SKM-1 (cell line): ENCODE data around the gene KPNA5.
"Not testable (repeated sequence)": the region's sequence is repeated elsewhere in the genome, so short reads cannot be mapped to it uniquely, and the experiment has no call there.

Experiments used
- DNase-seq: peaks from one replicate; lab custom pipeline; 2025; ENCODE audit not compliant: unreplicated experiment; lab: John Stamatoyannopoulos, UW

The KPNA5 gene

DNA sequence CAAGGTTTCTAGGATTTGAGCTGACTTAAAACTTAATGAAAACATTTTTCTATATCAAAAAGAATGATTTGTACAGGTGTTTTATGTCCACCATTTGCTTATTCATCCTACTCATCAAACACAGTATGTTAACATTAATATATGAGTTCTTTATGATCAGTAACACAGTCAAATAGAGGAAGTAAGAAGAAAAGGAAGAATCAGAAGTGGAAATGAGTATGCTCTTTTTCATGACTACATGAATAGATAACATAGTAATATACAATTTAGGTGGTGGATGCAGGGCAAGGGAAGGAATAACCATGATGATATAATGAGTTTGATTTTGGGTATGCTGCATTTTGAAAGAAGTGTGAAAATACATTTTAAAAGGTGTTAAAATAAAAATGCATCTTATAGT is 16.5 kb downstream of the KPNA5 start:
- DNase-seq = no peak

DNA sequence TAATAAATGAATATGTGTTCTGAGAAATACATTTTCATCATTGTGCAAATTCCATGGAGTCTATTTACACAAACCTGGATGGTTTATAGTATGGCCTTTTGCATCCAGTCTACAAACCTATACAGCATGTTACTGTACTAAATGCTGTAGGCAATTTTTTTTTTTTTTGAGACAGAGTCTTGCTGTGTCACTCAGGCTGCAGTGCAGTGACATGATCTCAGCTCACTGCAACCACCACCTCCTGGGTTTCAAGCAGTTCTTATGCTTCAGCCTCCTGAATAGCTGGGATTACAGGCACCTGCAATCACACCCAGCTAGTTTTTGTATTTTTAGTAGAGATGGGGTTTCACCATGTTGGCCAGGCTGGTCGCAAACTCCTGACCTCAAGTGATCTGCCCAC is 22.9 kb downstream of the KPNA5 start:
- not testable (repeated sequence) for DNase-seq

DNA sequence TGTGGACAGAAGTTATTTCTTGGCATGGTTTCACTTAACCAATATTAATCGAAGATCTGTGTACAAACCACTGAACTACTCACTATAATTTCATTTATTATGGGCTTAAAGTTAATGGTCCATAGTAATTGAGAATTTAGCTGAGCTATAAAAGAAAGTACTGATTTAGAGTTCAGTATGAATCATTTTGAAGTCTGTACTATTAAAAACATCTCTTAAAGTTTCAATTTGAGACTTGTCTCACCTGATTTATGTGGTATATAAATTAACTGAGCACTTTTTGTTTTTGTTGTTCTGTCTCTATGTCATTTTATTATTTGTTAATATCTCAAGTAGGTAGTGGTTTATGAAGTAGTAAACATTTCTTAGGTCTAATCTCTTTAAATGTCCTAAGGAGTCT is 24.9 kb downstream of the KPNA5 start:
- DNase-seq = no peak

DNA sequence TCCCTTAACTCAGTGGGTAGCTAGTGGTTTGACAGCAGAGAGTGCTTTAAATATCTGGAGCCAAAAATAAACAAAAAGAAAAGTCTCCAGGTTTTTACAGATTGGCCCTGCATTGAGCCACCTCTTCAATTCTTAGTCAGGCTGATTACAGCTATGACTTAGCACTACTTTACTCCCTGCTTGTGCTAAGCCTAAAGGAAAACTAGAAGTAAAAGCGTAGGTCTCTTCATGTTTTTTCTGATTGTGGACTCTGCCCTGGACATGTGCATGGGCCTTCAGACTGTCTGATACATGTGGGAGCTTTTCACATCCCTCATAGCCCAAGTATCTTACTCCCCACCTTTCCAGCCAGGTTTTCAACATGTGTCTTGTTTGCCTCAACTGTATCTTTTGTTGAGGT is 33.3 kb downstream of the KPNA5 start:
- DNase-seq = no peak

DNA sequence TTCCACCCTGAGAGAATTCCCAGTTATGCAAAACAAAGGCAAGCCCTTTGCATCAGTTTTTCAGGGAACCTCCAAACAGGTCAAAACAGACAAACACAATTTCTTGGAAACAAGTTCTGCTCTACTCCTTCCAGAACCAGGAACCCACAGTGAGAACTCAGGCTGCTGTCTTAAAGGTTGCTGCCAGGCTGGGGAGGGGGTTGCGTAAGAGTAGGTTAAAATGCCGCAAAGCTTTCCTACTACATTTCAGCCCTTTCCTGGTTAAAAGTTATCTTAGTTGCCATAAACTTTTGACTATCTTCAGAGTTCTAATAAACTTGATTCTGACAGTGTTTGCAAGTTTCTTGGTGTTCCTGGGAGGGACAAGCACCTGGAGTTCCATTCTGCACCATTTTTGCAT is 33.8 kb downstream of the KPNA5 start:
- peak; percentile 39 for DNase-seq

DNA sequence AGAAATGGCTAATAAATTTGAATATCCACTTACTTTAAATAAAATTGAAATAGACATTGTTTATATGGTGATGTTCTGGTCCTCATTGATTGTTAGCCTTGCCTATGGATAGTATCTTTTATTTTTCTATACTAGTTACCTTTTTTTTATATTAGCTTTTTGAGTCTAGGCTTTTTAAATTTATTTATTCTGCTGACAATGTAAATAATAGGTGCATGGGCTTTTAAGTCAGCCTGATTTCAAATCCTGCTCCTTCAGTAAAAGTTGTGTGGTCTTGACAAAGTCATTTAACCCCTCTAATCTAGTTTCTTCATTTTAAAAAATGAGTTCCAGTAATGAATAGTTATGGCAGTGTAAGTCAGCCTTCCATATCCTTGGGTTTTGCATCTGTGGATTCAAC is 45.9 kb downstream of the KPNA5 start:
- no peak for DNase-seq

DNA sequence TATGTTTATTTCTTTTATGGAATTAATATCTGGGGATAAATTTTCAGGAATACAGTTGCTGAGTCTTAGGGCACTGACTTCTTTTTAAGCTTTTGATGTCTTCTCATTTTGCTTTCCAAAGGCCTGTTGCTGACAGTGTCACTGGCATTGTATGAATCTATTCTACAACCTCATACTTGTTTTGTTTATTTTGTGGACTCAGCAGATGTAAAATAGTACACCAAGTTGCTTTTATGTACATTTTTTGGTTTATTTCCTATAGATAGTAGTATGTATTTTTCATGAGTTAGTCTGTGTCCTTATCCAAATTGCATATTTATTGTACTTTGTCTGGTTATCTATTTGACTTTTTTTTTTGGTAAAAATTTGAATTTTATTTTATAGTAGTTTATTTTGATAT is 49.5 kb downstream of the KPNA5 start:
- DNase-seq = no peak

DNA sequence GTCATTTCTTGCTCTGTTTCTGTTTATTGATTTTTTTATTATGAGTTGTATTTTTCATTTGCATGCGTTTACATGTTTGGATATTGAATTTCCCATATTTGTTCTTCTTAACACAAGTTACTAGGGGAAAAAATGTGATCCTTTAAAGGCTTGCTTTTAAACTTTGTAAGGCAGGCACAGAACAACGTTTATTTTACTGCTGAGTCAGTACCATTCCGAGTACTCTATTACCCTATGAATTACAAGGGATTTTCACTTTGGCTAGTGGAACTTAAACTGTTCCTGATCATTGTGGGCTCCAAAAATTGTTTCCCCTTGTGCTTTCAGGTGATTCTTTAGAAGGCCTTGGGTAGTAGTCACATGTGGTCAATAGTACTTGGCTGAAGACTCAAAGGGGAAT is 56.0 kb downstream of the KPNA5 start:
- no peak for DNase-seq

DNA sequence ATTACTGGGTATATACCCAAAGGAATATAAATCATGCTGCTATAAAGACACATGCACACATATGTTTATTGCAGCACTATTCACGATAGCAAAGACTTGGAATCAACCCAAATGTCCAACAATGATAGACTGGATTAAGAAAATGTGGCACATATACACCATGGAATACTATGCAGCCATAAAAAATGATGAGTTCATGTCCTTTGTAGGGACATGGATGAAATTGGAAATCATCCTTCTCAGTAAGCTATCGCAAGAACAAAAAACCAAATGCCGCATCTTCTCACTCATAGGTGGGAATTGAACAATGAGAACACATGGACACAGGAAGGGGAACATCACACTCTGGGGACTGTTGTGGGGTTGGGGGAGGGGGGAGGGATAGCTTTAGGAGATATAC is 59.5 kb downstream of the KPNA5 start:
- not testable (repeated sequence) for DNase-seq

DNA sequence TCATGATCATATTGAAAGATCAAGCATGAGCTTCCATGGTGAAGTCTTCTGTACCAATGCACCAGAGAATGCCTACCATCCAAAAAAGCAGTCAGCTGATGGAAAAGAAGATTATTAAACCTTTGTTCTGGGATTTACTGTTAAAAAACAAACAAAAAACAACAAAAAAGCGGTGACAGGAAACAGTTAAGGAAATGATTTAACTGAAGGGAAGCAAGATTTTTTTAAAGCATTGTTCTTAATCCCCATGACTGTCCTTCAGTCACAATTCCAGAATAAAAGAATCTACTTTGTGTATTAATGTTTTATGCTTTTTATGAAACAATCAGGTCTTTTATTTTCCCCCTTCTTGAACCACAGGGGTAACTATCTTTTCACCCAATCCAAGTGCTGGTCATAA is 60.6 kb downstream of the KPNA5 start:
- no peak for DNase-seq

DNA sequence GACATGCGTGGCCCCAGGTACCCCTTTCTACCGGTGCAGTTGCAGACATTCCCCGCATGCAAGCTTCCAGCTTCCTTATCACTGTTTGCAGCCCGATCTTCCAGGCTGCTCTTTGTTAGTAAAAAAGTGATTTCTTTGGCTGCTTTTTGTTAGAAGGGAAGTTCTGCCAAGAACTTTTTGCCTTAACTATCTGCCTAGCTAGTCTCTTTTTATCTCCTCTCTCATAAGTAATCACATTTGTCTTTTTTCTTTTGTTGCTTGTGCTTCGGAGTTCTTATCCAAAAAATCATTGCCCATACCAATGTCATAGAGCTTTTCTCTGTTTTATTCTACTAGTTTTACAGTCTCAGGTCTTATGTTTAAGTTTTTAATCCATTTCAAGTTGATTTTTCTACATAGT is 64.2 kb downstream of the KPNA5 start:
- no peak for DNase-seq

DNA sequence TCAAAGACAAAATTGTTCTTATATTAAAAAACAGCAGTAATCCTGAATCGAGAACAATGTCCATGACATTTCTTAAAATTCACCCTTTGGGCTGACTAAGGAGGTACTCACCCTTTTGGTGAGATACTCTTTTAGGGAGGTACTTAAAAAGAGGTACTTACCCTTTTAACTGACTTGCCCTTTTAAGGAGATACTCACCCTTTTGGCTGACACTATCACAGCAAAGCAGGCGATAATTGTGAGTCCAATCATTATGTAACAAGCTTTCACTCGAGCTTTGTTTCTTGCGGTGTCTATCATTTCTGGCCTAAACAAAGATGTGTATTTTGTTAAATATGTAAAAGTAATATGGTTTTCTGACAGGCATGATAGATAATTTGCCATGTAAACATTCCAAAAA is 80.8 kb downstream of the KPNA5 start:
- DNase-seq = no peak

DNA sequence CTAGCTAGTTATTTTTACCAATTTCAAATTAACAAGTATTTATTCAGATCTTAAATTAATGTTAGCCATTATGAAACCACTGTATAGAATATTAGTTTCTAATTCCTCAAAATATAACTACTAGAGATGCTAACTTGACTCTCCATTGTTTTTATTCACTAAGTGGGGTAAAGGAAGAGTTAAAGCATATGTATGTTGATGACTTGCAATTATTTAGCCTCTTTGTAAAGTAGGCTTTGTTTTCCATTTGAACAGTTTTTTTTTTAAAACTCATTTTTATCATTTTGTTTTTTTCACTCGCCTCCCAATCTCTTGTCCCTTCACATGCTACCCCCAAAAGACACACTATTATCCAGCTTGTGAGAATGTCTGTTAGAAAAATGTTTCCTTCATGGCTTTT is 81.2 kb downstream of the KPNA5 start:
- DNase-seq = no peak

DNA sequence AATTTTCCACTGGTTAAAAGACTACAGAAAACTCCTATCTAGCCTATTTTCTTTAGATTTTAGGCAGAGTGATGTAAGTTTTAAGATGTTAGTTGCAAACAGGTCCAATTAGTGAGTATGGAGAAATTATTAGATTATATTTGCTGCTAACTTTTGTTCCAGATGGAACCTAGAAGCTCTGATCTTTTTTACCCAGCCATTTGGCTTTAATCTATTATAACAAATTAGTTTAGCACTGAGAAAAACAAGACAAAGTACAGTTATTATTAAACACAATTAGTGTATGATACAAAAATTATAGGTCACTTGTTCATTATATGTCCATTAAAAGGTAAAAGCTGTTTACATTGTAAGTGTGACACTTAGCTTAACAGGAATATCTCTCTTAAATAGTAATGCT is 82.0 kb downstream of the KPNA5 start:
- no peak for DNase-seq

DNA sequence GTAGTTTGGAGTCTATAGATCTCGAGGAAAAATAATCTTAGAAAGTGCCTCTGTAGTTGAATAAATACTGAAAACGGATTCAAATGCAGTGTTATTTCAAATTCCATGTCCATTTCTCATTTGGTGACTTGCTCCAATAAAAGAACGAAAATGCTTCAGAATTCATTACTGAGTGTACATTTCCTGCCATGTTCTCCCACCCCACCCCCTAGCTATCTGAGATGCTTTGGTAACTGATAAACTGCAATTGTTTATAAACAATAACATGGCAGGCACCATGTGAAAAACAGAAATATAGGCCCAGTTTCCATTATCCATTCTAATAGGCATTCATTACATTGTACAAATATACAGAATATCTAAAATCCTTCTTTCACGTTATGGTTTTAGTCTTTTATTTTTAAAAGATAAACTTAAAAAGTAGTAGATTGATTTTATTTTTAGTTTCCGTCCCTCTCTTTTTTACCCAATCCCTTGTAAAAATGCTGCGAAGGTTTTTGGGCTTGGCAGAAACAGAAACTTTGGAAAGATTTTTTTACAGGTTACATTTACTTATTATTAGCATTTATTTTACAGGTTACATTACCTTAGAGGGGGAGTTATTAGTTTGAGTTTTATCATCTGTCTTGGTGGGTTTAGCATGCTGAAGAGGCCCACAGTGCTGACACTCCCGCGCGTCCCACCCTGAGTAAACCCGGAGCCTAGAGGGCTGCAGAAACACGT is 83.1 kb downstream of the KPNA5 start:
- DNase-seq = no peak

DNA sequence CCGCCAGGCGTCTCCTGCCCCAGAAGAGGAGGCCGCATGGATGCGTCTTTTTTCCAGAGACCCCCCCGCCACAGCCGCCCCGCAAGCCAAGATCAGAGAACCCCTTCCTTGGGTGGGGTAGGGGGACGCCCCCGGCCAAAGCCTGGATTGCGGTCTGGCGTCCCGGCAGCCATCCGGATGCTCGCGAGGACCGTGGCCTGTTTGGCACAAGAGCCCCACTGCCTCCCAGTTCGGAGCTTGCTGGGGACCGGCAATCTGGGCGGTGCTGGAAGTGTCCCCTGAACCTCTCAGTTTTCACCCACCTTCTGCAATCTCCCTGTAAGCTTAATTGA is 83.6 kb downstream of the KPNA5 start:
- no peak for DNase-seq

DNA sequence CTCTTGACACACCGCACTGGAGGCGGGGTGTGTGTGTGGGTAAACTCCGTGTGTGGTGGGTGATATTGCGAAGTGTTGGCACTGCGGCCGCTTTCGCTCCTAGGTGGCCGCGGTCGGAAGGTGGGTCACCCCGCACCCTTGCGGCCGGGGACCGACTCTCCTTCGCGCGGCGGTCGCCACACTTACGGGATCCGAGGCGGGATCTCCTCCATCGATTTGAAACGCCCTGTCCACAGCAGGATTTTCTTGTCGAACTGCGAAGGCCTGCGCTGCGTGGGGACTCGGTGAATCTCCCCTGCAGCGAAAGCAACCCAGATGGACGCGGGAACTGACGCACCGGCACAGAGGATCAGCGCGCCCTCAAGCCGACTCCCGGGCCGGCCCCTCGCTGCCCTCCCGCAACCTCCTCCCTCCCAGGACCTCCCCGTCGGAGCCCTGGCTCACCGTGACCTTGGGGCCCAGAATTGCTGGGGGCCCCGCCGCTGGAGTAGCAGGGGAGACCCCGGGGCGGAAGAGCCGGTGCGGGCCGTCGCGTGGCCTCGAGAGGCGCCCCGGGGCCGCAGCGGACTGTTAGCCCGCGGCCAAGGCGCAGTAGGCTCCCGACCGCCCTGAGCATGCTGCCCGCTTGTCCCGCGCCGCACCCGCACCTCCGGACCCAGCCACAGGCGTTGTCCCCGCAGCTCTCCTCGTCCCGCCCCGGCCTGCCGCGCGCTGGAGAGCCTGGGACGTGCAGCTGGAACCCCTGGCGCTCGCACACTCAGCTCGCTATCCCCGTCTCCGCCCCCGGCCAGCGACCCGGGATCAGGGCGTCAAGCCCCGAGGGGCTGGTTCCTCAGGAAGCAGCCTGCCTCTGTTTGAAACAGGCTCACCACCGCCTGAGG is 84.2 kb downstream of the KPNA5 start, which contains the start of gene FAM162B:
Gene FAM162B, minus strand, starts transcription at position 759 of the 881 bp plus-strand sequence. Its CDS starts 143 bp downstream, at position 616.
- no peak for DNase-seq

DNA sequence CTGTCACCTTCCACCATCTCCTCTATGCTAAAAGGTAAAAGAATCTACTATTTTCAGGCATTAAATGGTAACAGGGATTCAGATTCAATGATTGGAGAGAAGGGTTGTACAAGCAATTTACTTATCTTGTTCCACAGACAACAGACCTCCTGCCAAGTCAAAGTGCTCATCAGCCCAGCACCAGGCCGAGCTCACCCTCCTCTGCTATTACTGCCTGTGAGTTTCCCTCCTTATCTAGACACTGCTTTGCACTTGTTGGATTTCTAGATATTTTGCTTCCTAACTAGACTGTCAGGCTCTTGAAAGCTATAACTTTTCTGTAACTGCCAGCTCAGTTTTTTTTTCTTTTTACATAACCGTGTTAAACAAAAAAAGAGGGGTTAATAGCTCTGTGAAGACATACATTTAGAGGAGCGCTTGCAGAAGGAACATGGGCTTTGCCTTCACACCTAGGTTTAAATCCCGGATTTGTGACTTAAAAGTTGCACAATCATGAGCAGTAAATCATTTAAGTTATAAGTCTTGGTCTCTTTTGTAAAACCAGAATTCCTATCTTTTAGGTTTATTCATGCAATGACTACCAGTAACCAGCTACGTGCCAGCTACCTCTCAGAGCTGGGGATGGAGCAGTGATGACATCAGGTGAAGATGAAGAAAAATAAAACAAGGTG is 85.6 kb downstream of the KPNA5 start:
- no peak for DNase-seq

DNA sequence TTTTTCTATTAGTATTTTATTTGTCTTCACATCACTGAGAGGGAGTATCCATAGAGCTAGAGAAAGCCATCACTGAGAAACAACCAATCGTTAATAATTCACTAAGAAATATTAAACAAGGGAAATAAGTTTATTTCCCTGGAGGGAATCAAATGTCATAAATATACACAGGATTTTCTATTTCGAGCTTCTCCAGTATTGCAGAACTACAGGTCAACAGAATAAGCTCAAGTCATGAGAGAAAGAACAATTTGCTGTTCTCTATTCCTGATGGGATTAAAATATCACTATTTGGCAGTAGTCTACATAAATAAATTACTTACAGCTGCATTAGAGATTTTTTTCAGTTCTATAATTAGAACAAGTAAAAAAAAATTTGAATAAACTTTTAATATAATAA is 86.7 kb downstream of the KPNA5 start:
- DNase-seq = no peak

DNA sequence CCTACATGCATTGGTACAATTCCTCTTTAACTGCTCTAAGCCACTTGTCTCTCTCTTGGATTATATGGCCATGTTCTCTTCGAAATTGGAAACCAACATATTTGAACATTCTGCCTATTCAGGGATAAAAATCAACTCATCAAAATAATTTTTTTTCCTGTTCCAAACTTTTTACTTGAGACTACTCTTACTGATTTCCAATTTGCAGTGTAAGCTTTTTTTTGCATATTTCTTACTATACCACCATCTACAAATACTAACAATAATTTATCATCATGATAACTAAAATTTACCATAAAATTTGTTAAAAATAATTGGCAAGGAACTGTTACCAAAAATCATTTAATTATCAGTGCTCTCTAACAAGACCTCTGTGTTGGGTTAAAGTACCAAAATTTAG is 91.4 kb downstream of the KPNA5 start:
- DNase-seq = no peak

DNA sequence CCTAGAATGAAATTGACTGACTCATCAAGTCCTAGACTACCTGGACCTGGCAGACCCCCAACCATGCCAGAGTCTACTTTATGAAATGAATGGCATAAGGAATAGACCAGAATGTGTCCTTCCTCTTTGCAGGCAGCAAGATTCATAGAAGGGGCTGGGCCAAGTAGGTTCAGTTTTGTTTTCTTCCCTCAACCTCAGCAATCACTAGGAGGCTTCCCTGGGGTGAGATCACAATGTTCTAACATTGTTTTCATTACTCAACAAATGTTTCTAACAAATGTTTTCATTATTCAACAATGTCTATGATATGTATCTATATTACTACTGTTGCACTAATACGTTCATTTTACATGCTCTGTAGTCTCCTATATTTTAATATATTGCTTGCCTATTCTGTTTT is 92.9 kb downstream of the KPNA5 start:
- no peak for DNase-seq

DNA sequence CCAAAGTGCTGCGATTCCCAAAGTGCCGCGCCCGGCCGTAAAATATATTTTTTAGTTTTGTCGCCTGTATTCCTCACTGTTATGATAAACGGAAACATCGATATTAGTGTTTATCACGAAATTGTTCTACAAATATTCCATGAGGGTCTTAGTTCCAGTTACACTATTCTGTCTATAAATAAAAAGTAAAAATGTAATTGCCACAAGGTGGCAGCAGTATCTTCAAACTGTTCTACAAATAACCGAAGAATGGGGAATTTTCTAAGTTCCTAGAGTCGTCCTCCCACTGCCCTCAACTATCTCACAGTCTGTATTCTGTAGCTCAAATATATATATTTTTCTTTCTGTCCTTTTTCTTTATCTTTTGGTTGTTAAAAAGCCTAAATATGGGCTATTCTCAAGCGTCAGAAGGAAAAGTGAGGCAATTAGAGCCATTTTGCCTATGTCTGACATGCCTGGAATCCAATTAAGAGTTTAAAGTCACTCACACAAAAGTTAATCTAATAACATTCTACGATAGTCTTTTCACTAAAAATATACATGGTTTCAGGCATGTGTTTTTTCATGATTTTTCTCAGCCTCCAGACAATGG is 98.7 kb downstream of the KPNA5 start:
- no peak for DNase-seq
